VCaP (cell line): ENCODE data around the gene SND1.

Source experiments
- H3K27ac ChIP-seq: fragments of 450-650 bp; 2 replicates; pipeline ENCODE4 v1.5.1; 2017
- TF ChIP-seq, protein P1 (sequence below): fragments of 450-650 bp; conservative IDR thresholded peaks from 2 replicates; pipeline ENCODE4 v1.5.1; 2017; ENCODE audit warnings: mild to moderate bottlenecking, moderate library complexity

SND1 gene

DNA sequence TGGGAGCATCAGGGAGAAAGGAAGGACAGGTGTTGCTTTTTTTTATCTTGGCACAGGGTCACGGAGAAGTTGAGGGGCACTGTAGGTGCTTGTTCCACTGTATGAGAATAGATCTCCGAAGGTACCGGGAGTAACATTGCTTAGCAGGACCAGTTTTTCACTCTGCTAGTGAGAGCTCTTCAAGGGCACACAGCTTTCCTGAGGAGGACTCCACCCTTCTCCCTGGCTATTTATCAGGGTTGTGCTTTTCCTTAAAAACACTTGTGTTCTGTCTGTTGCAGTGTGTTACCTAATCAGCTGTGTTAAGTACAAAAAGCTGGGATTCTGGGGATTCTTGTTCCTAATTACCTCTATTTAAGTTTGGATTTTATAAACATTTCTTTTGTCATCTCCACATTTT, 160.5 kb downstream of the SND1 start:
- no peak overlapping the region for H3K27ac ChIP-seq
- TF ChIP-seq, protein P1, sequence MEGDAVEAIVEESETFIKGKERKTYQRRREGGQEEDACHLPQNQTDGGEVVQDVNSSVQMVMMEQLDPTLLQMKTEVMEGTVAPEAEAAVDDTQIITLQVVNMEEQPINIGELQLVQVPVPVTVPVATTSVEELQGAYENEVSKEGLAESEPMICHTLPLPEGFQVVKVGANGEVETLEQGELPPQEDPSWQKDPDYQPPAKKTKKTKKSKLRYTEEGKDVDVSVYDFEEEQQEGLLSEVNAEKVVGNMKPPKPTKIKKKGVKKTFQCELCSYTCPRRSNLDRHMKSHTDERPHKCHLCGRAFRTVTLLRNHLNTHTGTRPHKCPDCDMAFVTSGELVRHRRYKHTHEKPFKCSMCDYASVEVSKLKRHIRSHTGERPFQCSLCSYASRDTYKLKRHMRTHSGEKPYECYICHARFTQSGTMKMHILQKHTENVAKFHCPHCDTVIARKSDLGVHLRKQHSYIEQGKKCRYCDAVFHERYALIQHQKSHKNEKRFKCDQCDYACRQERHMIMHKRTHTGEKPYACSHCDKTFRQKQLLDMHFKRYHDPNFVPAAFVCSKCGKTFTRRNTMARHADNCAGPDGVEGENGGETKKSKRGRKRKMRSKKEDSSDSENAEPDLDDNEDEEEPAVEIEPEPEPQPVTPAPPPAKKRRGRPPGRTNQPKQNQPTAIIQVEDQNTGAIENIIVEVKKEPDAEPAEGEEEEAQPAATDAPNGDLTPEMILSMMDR, result no peak

DNA sequence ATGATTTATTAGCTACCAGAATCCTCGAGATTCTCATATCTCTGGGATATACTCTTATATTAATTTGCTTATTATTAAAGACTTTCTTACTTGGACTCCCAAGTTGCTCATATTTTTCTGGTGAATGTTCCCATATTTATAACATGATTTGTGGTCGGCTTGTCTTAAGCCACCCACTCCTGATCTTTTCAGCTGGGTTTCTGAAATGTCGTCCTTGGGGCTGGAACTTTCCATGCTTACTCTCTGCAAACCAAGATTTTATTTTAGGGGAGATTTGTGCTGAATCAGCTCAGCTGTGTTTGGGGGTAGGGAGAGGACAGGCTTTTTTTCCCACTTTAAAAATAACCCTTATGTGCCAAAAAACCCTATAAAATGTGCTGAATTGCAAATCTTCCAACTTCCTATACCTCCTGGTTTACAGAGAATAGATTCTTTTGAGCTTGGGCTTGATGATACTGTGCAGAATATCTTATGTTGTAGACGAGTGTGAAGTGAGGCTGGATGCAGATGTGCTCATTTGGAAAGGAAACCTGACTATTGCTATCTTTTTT, 162.1 kb downstream of the SND1 start:
- TF ChIP-seq, protein P1, result no peak

DNA sequence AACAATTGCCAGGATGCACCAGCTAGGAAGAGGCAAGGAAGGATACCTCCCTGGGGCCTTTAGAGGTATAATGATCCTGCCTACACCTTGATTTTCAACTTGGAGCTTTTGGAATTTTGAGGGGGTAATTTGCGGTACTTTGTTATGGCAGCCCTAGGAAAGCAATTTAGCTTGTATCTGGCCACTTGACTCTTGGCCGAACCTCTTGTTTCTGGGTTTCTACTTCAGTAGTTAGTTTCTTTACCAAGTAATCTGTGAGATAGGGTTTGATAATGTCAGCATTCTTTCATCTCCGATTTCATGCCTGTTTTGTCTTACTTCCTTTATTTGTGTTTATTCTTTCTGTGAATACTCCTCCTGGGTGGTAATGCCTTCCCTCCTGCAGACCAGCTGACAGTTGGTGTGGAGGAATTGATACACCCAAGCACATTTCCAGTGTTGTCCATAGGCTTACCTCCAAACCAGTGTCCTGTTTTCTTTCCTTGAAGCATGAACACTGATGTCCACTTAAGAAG, 163.7 kb downstream of the SND1 start:
- H3K27ac ChIP-seq, result no peak overlapping the region
- TF ChIP-seq, protein P1, result no peak

More for the DNA sequence above, 162.1 kb downstream of the SND1 start:
- H3K27ac ChIP-seq, result no peak overlapping the region

DNA sequence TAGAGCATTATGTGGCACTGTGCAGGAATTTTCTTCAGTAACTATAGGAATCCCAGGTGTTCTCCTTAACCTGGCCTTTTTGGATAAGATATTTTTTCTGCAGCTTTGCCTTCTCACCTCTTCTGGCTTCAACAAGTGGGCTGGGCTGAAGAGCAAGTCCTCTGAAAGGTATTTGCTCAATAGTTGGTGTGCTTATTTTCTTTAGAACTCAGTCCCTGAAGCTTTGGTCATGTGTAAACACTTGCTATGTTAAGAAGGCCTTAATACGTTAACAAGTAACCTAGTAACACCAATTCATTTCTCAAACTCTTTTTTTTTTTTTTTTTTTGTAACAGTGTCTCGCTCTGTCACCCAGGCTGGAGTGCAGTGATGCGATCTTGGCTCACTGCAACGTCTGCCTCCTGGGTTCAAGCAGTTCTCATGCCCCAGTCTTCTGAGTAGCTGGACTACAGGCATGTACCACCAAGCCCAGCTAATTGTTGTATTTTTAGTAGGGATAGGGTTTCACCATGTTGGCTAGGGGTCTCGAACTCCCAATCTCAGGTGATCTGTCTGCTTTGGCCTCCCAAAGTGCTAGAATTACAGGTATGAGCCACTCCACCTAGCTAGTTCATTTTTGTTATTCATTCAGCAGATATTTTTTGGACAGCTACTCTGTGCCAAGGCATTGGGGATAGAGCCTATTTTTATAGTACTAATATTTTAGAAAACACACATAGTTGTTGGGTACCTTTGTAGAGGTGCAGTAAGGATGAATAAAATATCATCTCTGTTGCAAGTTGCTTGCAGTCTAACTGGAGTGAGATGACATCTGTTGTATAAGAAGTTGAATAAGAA, 164.6 kb downstream of the SND1 start:
- no peak overlapping the region for H3K27ac ChIP-seq
- TF ChIP-seq, protein P1, result no peak

DNA sequence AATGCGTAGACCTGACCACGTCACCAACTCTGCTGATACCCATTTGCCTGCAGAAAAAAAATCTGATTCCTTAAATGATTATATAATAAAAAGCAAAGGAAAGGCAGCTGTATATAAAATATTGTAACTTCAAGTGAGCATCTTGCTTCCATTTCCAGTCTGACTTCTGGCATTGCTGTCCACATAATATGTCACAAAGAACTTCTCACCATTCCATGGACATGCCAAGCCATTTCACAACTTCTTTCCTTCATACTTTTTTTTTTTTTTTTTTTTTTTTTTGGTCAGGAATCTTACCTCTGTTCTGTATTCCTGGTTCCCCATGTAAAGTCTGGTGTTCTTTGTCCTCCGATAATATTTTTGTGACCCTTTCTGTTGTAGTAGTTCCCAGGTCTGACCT, 165.5 kb downstream of the SND1 start:
- TF ChIP-seq, protein P1, result no peak
- no peak overlapping the region for H3K27ac ChIP-seq

DNA sequence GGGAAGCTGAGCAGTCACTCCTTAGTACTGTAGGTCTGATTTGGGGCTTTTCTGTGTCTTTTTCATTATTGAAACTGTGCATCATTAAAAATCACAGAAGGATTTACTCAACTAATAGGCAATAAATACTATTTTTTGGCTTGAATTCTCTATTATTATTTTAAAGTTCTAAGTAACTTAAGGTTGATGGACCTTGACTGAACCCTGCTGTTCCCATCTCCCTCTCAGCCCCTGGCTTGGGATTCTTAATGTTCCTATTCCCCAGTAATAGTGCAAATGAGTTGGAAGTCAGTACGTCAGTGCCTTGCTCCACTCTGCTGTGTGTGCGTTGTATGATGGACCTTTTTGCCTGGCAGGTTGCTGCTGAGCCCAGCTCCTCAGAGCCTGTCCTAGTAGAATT, 166.3 kb downstream of the SND1 start:
- no peak overlapping the region for H3K27ac ChIP-seq
- TF ChIP-seq, protein P1, result no peak

DNA sequence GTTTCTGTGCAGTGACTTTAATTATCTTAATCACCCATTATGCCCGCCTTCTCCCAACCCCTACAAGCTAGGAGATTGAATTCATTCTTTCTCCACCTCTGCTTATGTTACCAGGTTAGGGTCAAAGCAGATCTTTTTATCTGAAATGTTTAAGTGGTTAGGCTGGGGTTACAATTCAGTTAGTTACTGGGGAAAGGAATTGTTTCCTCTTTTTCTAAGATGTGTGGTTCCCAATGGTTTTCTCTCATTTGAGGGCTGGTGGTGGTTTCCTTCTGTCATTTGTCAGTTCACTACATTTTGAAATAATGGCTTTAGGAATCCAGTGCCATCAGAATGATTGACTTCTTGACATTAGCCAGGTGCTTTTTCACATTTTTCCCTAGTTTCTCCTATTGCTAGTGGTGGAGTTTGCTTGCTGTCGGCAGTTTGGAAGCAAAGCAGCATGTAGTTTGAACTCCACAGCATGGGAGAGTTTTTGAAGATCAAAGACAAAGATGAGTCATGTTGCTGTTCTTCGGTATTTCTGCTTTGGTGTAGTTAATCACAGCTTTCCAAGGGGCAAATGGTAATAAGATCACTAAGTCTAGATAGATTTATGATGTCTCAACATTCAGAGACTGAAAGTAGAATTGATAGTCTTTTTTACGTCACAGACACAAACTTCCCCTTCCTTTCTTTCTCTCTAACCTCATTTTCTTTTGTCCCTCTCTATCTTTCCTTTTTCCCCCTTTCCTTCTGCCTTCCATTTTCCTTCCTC, 168.2 kb downstream of the SND1 start:
- TF ChIP-seq, protein P1, result no peak

More for the DNA sequence above, 168.2 kb downstream of the SND1 start:
- H3K27ac ChIP-seq, result no peak overlapping the region
